DMS 273 treated with DMSO at 0.1 percent for 48 hours (cell line): Measurements from ENCODE around the gene MUC16.

Experiments
- DNase-seq: peaks from one replicate; lab custom pipeline; 2025; lab: John Stamatoyannopoulos, UW

The MUC16 gene

GRCh38 chr19:9008667-9009066 lies 1.5 kb downstream of the MUC16 start:
- no peak for DNase-seq

- DNase-seq = no peak
Observed at GRCh38 chr19:9000933-9001332, 9.3 kb downstream of the MUC16 start.

- no peak for DNase-seq
Observed at GRCh38 chr19:8988204-8988603, 22.0 kb downstream of the MUC16 start.

- no peak for DNase-seq
Observed at GRCh38 chr19:8986296-8986695, 23.9 kb downstream of the MUC16 start.

GRCh38 chr19:8973501-8974091 lies 36.6 kb downstream of the MUC16 start:
- no peak for DNase-seq

GRCh38 chr19:8965887-8966286 lies 44.3 kb downstream of the MUC16 start:
- no peak for DNase-seq
